Mammary epithelial cell (primary cell): ENCODE measurements around the gene SEMA5A.

Experiments
- EZH2 ChIP-seq: IDR thresholded peaks from 2 replicates; pipeline ENCODE4 v1.6.1; 2012; ENCODE audit warnings: low read length, inconsistent platforms, borderline replicate concordance
- TF ChIP-seq, protein P1 (sequence below), 2 donors: IDR thresholded peaks in 1 of 2; conservative IDR thresholded peaks in 1 of 2; 2 replicates each; pipeline ENCODE4 v1.5.1; 2011 to 2012; ENCODE audit warnings: inconsistent platforms in 2 of 2, low read length in 2 of 2, mild to moderate bottlenecking in 2 of 2, control low read depth in 1 of 2, low read depth in 1 of 2; ENCODE audit not compliant: insufficient read depth in 1 of 2; ENCODE audit errors: extremely low read depth in 1 of 2

DNA sequence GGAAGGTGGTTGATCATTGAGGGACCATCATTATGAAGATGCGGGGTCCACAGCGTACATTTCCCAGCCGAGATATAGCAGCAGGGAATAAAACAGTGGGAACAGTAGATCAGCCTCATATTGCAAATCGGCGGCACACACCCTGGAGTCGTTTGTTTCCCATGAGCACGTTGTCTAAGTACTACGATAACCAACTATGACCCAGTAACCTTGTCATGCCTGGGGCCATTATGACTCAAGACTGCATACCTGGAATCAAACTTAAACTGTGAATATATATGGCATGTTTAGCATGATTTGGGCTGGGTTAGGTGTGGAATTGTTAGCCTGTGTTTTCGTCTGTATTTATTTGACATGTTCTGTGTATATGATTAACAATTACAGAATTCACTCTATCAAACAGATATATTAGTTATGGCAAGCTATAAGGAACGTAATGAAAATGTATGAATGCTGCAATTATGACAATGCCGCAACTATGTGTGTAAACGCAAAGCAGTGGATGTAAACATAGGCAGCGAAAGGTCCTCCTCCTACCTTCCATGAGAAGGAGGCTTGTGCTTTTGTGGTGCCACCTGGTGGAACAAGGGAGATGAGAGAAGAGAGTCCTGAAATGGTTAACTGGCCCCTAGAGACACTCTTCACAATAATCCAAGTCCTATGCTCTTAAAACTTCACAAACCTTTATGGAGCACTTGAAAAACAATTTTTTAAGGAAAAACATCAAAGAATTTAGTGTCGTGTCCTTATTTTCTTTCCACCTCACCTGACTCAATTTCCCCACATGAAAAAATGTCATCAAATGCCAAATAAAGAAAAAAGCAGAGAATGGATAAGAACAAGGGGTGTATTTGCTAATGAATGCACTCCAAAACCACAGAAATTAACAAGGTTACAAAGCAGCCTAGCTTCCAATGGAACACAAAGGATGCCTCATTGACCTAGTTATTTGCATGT is 47.1 kb downstream of the SEMA5A start:
- TF ChIP-seq, protein P1, sequence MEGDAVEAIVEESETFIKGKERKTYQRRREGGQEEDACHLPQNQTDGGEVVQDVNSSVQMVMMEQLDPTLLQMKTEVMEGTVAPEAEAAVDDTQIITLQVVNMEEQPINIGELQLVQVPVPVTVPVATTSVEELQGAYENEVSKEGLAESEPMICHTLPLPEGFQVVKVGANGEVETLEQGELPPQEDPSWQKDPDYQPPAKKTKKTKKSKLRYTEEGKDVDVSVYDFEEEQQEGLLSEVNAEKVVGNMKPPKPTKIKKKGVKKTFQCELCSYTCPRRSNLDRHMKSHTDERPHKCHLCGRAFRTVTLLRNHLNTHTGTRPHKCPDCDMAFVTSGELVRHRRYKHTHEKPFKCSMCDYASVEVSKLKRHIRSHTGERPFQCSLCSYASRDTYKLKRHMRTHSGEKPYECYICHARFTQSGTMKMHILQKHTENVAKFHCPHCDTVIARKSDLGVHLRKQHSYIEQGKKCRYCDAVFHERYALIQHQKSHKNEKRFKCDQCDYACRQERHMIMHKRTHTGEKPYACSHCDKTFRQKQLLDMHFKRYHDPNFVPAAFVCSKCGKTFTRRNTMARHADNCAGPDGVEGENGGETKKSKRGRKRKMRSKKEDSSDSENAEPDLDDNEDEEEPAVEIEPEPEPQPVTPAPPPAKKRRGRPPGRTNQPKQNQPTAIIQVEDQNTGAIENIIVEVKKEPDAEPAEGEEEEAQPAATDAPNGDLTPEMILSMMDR (conservative IDR thresholded peaks at IDR 0.05 in 1 of 2, IDR thresholded peaks at IDR 0.05 in 1 of 2; ENCODE audit: extremely low read depth in 1 of 2, insufficient read depth in 1 of 2, low read depth in 1 of 2, low read length in 2 of 2) = peak; percentile 52 to 80
- TF ChIP-seq EZH2 = no peak
